Hematopoietic multipotent progenitor cell treated with erythropoietin and hydrocortisone succinate and interleukin-3 and kit ligand, for 4 days (in vitro differentiated cells): ENCODE results near the gene MRAP2.

ENCODE experiments used
- DNase-seq: peaks from one replicate; pipeline ENCODE4 v3.0.0-alpha.2; 2015

Gene MRAP2, protein sequence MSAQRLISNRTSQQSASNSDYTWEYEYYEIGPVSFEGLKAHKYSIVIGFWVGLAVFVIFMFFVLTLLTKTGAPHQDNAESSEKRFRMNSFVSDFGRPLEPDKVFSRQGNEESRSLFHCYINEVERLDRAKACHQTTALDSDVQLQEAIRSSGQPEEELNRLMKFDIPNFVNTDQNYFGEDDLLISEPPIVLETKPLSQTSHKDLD

DNA sequence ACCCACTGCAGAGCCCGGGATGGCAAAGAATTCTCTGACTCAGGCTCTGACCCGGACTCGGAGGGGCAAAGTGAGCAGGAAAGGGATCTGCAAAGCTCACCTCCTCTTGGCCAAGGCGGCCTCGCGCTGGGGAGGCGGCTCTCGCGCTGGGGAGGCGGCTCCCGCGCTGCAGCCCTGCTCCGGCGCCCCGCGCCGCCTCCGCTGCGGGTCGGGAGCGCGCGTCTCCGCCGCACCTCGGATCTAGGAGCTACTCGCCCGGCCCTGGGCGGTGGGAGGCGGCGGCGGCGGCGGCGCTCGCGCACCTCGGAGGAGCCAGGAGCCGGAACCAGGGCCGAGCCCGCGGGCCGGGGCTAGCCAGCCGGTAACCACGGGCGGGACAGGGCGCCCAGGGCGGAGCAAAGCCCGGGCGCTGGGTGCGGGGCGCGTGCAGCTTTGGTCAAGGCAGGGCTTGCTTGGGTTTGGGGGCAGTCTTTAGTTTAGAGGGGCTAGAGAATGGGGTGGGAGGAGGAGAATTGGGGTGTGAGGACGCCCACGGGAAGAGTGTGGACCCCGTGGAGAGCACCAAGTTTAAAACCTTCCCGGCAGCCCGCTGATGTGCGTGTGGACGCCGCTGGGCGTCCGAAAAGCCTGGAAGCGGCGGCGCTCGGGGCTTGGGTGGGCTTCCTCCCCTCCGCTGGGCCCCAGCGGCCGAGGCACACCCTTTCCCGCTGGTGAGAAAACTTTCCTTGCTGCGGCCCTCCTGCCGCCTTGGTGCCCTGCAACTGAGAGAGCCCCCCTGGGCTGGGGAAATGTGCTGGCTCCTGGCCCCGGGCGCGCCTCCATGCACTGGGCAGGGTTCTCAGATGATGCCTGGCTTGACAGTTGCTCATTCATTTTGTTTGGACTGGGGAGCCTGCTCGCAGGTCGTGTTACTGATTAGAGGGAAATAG is at the start of gene MRAP2:
TSS of gene MRAP2 (plus strand) at position 250 of the 929 bp plus-strand sequence. CDS start 21,547 bp downstream, outside the sequence.
- peak; percentile 49 for DNase-seq

DNA sequence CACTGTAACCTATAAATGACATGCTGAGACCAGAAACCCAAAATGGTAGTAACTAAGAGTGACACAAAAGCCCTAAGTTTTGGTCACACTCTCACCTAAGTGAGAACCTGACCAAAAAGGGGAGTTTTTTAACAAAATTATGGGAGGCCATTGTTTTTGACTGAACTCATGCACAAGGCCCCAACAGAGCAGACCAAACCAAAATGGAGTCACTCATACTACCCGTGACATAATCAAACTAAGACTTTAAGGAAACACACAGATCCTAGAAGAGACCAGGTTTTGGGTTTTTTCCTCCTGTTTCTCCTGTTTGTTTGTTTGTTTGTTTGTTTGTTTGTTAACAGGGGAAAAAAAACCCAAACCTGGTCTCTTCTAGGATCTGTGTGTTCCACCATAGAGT is 49.2 kb upstream of the MRAP2 start:
- DNase-seq: no peak

DNA sequence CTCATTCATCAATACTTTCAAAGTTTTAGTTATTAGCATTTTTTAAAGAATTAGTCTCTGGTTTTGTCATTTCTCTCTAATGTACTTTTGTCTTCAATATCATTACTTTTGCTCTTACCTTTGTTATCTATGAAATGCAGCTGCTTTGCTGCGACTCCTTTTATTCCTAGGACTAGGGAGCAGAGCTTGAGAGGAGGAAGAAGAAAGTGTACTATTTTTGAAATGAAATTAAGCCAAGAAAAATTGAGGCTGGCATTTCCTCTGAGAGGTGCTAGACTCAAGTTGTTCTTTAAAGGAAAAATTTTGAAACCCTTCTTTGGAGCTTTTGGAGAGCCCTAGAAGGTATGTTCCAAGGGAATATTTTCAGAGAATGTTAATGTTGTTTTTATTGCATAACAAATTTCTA is 48.3 kb upstream of the MRAP2 start:
- DNase-seq: peak; percentile 56

DNA sequence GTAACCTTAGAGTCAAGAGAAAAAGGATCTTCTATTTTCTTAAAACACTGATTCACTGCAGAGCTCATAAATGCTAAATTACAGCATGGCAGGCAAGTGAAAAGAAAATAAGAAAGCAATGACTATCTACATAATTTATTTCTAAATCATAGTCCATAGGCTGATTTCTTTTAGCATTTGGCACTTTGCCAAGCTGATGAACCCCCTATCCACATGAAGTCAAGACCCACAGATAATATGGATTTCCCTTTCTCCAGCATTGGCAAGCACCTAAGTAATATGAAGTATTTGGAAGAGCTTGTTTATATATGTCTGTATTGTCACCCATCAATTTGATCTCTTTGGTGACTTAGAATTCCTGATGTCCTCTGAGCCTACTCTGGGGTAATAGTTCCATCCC is 47.9 kb upstream of the MRAP2 start:
- DNase-seq: no peak

DNA sequence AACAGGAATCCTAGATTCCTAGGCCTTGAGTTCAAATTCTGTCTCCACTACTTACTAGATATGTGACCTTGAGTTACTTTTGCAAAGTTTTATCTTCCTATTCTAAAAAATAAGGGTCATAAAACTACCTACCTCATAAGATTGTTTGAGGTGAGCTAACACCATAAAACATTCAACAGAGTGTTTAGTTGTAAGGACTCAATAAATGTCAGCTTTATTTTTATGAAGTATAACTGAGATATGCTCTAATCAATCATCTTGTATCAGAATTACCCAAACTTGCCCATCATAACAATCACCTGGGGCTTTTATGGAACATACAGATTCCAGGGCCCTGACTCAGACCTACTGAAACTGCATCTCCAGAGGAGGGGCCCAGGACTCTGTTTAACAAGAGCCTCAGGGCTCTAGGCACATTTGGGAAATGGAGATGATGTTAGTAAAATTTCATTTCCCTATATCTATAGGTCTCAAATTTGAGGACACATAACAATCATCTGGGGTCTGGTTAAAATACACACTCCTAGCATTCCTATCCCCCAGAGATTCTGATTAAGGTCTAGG is 35.5 kb upstream of the MRAP2 start:
- no peak for DNase-seq

DNA sequence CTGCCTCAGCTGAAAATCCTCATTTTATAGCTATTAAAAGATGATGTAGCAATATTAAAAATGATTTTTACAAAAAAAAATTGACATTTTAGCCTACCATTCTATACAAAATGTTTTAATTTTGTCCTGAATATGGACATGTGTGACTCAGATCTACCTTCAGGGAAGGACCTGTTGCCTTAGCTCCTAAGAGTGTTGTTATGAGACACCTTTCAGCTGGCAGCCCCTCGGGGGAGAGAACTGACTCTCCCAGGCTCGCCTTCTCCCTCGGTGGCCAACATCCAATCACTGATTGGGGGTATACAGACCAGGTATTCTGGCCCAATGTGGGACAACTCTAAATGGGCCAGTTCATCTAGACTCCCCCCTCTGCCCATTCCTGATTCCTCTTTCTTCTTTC is 32.5 kb upstream of the MRAP2 start:
- no peak for DNase-seq

DNA sequence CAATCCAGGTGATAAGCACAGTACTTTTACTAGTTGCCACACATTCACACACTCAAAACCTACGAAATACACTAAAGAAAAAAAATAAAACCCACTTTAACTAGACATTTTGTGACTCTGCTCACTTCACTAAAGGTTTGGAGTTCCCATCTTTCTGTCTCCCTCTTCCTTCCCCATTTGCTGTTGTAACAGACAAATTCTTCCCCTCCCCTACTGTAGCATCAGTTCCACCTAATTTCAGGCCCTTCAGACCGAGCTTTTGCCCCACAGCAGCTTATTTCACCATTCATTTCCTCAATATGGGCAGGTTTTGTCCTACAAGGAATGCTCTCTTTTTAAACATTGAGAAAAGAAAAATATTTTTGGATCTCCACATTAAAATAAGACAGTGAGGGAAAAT is 31.3 kb upstream of the MRAP2 start:
- DNase-seq: no peak

DNA sequence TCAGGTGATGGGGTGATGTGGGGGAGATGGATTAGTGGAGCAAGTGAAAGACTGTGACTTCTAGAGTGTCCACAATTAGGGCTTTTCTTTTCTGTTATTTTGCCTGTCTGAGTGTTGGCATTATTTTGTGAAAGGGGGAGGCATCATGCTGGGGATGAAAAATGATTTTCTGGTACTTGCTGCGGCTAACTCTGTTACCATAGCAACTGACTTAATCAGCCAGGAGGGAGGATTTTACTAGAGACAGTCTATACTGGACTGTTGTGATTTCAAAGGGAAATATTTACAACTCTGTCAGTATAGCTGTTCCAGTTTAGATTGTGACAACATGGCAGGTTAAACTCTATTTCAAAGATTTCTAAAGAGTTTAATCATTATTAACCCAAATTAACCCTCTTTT is 30.4 kb upstream of the MRAP2 start:
- DNase-seq: no peak

DNA sequence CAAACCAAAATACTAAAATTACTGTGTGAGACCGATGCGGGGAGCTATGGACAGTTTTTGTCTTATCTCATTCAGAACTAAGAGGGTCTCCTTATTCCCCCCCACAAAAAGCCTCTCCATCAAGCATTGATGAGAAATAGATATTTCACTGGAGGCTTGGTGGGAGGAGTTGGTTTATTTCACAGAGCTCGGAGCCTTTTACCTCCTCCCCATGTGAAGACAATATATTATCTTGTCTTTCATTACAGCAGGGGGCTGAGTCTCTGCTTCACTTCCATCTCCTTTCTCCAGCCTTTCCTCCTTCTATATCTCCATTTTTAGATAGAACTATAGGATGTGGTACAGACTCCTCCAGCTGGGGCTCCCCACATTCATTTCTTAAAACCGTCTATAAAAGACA is 29.9 kb upstream of the MRAP2 start:
- DNase-seq: no peak

DNA sequence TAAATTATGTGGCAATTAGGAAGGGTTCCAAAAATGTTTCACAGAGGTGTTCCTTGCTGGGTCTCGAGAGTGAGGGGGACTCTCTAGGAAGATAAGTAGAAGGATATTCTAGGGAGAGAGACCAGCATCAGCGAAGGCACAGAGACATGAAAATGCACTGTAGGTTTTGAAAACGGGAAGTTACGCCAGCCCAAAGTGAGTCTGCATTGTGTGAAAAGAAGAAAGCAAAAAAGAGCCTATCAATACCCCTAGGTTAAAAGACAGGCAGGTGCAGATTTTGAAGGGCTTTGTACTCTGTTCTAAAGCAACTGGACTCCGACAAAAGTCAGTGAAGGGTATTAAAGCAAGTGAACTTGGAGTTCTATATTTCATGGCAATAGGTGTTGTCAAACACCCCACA is 25.7 kb upstream of the MRAP2 start:
- DNase-seq: peak; percentile 35

DNA sequence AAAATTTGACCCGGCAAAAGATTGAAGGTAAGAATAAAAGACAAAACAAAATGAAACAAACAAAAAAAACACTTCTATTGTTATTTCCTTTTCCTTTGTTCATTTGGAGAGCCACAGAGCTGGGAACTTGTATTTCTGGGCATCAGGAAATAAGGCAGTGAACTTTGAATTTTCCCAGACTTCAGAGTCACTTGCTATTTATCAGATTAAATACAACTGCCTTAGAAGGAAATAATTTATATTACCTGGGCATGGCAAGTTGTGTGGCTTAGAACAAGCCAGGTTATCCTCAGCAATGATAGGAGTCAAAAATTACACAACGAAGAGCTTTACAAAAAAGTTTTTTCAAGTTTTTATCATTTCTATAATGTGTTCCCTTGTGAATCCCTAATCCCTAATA is 20.2 kb upstream of the MRAP2 start:
- no peak for DNase-seq

DNA sequence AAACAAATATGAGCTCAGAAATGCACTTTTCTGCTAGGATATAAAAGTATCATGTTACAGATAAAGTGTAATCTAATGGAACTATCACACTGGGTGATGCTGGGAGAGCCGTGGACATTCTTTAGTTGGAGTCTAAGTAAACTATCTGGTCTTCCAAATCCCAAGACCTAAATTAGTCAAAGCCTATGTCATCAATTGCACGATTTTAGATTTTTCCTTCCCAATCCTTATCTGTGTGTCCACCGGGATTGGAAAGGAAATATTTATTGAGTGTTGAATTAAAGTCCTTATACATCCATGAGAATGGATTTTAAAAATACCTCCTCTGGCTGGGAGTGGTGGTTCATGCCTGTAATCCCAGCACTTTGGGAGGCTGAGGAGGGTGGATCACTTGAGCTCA is 19.6 kb upstream of the MRAP2 start:
- no peak for DNase-seq

DNA sequence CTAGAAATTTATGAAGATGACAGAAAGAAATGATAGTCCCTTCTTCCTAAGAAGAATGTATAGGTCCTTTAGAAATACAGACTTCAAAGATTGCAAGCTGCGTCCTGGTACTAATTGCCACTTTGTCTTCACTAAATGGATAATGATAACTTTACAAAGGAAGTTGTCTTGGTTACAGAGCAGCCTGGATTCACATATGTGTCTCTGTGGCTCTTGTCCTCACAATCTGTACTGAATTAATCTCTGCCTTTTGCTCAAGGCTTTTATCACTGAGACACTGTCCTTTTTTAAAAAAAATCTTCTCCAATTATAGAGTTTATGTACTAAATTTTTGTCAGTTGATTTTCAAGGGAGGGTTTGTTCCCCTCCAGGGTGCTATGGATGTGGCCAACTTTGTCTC is 17.5 kb upstream of the MRAP2 start:
- DNase-seq: no peak

DNA sequence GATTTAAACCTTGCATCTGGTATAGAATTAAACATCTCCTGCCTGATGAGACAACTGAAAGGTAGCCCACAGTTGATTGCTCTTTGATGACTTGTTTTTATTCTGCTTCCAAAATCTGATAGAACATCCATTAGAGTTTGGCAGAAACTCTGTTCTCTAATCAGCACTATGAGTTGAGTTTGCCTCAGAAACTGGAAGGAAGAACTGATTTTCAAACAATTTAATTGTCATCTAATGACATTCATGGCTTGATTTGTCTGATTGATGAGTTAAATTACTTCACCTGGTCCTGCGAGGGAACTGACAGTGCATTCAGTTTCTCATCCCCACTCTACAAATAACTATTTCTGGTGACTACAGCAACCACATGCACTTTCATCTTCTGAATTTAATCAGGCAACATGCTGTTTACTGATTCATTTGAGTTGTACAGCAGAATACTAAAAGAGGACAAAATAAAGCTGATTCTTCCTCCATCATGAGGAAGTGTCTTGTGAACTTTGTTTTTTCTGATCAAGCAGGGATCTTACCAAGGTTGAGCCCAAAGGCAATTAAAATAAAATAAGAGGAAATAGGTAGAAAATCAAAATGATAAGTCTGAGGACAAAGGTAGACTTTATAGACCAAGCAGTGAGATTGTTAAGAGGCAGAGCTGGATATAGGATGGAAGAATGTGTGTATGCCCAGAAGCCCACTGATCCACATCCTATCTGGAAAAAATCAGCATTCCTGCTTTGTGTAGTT is 15.7 kb upstream of the MRAP2 start:
- DNase-seq: no peak

DNA sequence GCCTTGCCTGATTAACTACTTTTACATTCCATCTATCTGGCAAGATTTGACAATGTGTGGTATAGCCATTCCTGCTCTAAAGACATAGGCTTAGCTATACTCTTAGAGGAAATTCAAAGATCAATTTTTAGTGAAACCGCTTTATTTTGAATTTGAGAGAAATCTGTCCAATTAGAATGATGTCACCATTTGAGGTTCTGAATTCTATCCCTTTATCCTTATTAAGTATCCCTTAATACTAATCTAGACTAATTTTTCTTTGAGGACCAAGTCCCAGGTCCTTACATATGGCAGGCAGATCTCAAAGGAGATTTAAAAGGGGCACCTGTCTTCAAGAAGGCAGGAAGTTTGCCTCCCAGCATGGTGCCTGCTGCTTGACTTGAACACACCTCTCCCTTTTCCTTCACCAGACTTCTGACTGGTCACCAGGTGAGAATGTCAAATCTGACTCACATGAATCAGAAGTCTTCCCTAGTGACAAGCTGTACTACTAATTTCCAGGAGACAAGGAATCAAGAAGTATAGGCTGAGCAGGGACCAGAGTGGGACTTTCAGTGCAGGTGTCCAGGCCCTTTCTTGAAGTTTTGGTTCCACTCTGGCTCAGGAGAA is 15.0 kb upstream of the MRAP2 start:
- no peak for DNase-seq

DNA sequence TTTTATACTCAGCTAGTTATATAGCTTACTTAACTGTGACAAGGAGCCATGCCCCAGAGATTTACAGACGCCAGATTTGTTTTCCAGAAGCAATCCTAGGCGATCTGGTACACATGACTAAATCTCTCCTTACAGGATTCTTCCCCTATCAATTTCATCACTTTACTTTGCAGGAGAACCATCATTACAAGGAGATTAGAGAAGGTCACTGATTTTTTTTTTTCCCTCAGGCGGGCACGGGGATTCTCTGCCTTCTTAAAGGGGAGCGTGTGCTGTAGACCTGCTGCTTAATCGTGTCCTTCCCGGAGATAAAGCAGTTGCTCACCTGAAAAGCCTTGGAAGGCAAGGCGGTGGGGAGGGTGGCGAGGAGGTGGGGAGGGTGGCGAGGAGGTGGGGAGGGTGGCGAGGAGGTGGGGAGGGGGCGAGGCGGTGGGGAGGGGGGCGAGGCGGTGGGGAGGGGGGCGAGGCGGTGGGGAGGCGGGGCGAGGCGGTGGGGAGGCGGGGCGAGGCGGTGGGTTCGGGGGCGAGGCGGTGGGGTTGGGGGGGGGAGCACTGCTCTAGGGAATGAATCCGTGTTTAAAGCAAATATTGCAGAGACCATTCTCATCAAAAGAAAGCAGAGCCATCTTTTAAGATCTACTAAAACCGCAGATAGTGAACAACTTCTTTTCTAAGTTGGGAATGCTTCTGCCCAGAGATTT is 14.3 kb upstream of the MRAP2 start:
- DNase-seq: no peak

DNA sequence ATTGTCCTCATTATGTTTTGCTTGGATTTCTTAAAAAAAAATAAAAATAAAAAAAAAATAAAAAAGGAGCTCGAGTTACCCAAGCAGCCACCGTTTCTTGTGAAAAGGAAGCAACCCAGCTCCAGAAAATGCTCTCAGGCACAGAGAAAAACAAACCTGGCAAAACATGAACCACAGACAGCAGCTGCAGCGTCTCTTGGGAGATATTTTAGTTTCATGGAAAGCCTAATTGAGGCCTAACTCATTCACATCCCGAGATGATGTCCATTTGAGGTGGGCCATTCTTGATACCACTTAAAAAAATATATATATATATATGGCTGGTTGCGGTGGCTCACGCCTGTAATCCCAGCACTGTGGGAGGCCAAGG is 13.7 kb upstream of the MRAP2 start:
- no peak for DNase-seq

DNA sequence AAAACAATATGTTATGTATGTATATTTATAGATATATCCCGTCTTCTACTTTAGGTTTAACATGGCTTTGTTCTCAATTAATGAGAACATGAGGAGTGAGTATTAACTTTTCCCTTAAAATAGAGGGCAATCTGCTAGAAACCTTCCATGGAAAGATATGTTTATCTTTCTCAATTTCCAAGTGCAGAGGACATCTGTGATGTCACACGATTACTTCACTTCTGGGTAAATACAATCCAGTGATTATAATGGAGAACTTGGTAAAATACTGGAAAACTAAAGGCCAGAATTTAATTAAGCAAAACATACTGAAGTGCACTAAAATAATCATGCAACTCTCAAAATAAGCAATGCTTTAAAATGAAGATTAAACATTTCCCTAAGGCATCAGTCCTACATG is 11.9 kb upstream of the MRAP2 start:
- no peak for DNase-seq

DNA sequence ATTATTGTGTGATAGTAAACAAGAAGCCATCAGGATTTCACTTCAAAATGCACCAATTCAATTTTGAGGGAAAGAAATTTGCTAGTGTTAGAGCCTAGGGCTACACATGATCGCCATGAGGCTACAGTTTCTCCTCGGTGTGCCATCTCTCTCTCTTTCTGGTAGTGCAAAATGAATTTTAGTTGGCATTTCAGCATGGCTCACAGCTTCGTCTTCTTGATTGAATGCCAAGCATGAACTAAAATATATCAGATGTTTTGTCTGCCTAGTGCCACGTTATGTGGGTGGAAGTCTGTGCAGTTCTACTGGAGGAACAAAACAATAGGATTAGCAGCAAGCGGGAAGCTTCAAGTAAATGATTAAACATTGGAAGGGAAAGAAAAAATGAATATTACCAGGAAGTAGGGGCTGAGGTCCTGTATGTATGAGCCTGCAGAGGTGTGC is 6.8 kb upstream of the MRAP2 start:
- no peak for DNase-seq

DNA sequence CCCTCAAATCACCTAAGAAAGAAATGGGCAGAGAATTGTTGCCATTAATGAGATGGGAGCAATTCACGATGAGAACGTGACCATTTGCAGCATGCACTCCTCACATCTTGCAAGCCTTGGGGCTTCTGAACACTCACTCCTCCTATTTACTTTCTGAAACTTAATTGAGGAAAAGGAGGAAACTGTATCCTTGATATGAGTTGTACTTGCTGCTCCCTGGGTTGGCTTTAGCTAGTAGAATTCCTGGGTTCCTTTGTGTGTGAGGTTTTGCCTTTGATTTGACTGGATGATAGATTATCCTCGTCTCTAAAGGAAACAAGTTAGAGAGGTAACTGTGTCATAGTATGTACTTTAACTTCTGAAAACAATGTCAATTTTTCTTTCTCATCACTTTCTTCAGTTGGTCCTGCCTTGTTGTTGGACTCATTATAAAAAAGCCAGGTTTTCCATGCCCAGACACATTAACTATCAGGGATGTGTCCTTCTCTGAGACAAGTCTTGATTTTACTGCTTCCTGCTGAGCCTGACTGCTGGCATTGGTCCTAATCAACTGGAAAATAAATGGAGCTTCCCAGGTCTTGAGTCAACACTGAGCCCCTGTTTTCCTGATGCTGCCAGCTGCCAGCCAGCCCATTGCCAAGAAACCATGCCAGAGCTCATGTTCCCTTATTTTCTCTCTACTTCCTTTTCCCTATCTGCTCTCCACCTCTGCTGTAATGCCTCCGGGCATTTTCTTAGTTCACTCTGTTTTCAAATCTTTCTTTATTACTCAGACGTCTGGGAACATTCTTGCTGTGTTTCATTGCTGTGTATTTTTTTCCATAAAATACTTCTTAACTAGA is 6.0 kb upstream of the MRAP2 start:
- DNase-seq: no peak

DNA sequence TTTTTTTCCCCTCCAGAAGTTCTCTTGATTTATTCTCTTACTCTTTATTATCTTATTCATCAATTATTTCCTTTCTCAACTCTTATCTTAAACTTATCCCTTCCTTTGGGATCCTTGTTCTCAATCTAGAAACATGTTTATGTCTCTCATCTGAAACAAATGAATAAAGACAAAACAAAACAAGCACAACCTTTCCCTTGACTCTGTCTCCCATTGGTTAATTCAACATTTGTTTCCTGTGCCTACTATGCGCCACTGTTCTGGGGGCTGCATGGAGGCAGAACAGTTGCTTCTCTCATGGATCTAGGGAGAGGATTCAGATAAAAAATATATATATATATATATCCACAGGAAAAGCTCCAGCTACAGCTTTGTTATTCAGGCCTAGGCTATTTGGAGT is 5.2 kb upstream of the MRAP2 start:
- DNase-seq: no peak
